ENCODE data around the gene GPR84.

The GPR84 gene

DNA sequence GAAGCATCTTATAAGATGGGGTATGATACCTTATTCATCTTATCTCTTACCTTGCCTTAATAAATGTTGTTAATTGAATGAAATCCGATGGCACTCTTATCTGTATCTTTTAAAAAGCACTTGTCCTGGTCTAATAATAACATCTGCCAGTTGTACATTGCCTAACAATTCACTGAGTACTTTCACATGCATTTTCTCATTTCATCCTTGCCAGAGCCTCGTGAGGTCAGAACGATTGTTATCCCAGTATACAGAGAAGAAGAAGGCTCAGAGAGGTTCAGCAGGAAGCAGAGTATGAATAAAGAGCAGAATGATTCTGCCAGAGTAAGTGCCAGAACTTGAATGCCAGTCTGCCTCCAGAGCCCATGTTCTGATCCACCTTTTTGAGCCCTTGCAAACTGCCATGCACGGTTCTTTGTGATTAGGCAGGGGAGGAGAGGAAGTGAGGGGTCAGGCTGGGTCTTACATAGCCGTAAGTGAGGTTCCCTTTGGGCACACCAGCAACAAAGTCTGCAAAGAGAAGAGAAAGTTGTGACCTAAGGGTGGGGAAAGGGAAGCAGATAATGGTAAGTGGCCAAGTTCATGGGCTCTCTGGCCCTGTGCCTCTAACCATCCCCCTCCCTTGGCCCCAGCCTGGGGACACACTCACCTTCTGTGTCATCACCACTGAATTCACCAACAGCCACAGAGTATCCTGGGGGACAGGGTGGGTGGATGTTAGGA is 43.1 kb upstream of the GPR84 start:
- TF ChIP-seq, protein P1, sequence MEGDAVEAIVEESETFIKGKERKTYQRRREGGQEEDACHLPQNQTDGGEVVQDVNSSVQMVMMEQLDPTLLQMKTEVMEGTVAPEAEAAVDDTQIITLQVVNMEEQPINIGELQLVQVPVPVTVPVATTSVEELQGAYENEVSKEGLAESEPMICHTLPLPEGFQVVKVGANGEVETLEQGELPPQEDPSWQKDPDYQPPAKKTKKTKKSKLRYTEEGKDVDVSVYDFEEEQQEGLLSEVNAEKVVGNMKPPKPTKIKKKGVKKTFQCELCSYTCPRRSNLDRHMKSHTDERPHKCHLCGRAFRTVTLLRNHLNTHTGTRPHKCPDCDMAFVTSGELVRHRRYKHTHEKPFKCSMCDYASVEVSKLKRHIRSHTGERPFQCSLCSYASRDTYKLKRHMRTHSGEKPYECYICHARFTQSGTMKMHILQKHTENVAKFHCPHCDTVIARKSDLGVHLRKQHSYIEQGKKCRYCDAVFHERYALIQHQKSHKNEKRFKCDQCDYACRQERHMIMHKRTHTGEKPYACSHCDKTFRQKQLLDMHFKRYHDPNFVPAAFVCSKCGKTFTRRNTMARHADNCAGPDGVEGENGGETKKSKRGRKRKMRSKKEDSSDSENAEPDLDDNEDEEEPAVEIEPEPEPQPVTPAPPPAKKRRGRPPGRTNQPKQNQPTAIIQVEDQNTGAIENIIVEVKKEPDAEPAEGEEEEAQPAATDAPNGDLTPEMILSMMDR (IDR thresholded peaks at IDR 0.05; ENCODE audit: low read depth, low read length): no peak
- DNase-seq (ENCODE audit: extremely low read depth, low read depth): no peak

DNA sequence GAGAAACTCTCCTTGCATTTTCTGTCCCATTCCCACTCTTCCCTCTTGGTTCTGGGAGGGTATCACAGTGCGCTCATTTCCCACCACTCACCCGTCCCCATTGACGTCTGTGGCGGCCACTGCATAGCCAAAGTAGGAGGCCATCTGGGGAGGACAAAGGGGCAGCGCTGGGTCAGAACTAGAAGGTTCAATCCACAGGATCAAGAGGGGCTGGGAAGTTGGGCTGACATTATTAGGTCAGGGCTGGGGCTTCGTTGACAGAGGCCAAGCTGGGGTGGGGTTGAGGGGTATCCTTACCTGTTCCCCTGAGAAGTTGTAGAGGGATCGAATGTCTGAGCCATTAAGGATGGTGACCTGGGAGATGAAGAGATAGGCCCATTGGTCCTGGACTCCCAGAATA is 41.3 kb upstream of the GPR84 start:
- no peak for DNase-seq (ENCODE audit: extremely low read depth, low read depth)
- TF ChIP-seq, protein P1 (IDR thresholded peaks at IDR 0.05; ENCODE audit: low read depth, low read length): no peak

- no peak for DNase-seq (ENCODE audit: extremely low read depth, low read depth)
- TF ChIP-seq, protein P1 (IDR thresholded peaks at IDR 0.05; ENCODE audit: low read depth, low read length): no peak
These were observed 40.8 kb upstream of the GPR84 start for GRCh38 chr12:54405106-54405505.

- DNase-seq (ENCODE audit: extremely low read depth, low read depth): no peak
- TF ChIP-seq, protein P1 (IDR thresholded peaks at IDR 0.05; ENCODE audit: low read depth, low read length): peak; percentile 95
These were observed 40.0 kb upstream of the GPR84 start for GRCh38 chr12:54404061-54405004.

DNA sequence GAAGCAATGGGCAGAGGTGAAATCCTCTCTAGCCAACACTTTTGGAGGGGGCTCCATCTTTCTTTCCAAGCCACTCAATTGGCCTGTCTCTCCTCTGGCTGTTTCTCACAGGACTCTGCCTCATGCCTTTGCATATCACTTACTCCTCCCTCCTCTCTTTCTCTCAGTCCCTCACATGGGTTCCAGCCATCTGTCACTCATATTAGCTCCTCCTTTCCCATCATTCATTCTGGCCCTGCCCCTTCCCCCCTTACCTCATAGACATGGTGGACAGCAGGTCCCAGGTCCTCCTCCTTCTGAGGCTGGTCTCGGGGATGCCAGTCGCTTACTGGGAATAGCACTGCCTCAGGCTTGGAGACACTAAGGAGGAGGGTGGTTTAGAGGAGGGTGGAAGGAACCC is 36.8 kb upstream of the GPR84 start:
- TF ChIP-seq, protein P1 (IDR thresholded peaks at IDR 0.05; ENCODE audit: low read depth, low read length): no peak
- DNase-seq (ENCODE audit: extremely low read depth, low read depth): no peak

GRCh38 chr12:54398995-54399793 is 34.9 kb upstream of the GPR84 start:
- peak; percentile 62 for DNase-seq (ENCODE audit: extremely low read depth, low read depth)
- TF ChIP-seq, protein P1 (IDR thresholded peaks at IDR 0.05; ENCODE audit: low read depth, low read length): no peak; the same call in none of the 2 replicates

Data from AG09319 (cell line).